MCF 10A (cell line): ENCODE data around the gene ISM2. TPM values are rescaled to one million over a fixed set of nuclear protein-coding genes. Genes with fewer than 3 reads are reported as not detected.

ENCODE experiments used
- BruUV-seq: library from RNA; stranded (reverse); fragments of 400-500 nt; replicated peaks from 2 replicates; lab custom pipeline; 2021; lab: Mats Ljungman, UMichigan
- CTCF ChIA-PET: fragments of 300-600 bp; sonication (Branson Sonifier 250); formaldehyde crosslinking; extraction: SDS; loops from one replicate; lab custom pipeline; 2021; ENCODE audit warnings: antibody characterized with exemption, inconsistent platforms; lab: Yijun Ruan, JAX
- POLR2A ChIA-PET: fragments of 300-600, 350-650 bp; sonication (Branson Sonifier 250); formaldehyde crosslinking; extraction: SDS; loops from one replicate; lab custom pipeline; 2020; ENCODE audit warnings: antibody characterized with exemption, inconsistent platforms; lab: Yijun Ruan, JAX
- DNase-seq: peaks from one replicate; pipeline ENCODE4 v3.0.0-alpha.2; 2018; ENCODE audit not compliant: unreplicated experiment
- H3K27ac Mint-ChIP-seq: one replicate; pipeline ENCODE4 v1.8.0; 2022; ENCODE audit warnings: mild to moderate bottlenecking, low read depth, mixed read lengths; ENCODE audit not compliant: unreplicated experiment
- H3K27me3 Mint-ChIP-seq: one replicate; pipeline ENCODE4 v1.8.0; 2022; ENCODE audit warnings: mixed read lengths; ENCODE audit not compliant: insufficient read depth, unreplicated experiment
- H3K36me3 Mint-ChIP-seq: one replicate; pipeline ENCODE4 v1.8.0; 2022; ENCODE audit warnings: mild to moderate bottlenecking, moderate library complexity, mixed read lengths; ENCODE audit not compliant: insufficient read depth, unreplicated experiment
- H3K4me1 Mint-ChIP-seq: one replicate; pipeline ENCODE4 v1.8.0; 2022; ENCODE audit warnings: mixed read lengths; ENCODE audit not compliant: insufficient read depth, unreplicated experiment
- H3K4me3 Mint-ChIP-seq: one replicate; pipeline ENCODE4 v1.8.0; 2022; ENCODE audit warnings: mild to moderate bottlenecking, moderate library complexity, mixed read lengths; ENCODE audit not compliant: unreplicated experiment
- H3K9me3 Mint-ChIP-seq: one replicate; pipeline ENCODE4 v1.8.0; 2022; ENCODE audit warnings: mixed read lengths; ENCODE audit not compliant: unreplicated experiment
- intact Hi-C: fragments of 100-400 bp; cut with micrococcal nuclease; formaldehyde crosslinking; loops from 2 replicates; pipeline ENCODE4 v1.14.1; 2022
- total RNA-seq: library from RNA; stranded (reverse); gene quantifications from 2 replicates; pipeline ENCODE4 v1.2.3, GENCODE V29; 2022
- TF ChIP-seq, protein P1 (sequence below): fragments of 200-600 bp; IDR thresholded peaks from one replicate; pipeline ENCODE4 v1.8.0; 2022; ENCODE audit warnings: antibody characterized with exemption, mild to moderate bottlenecking; ENCODE audit not compliant: unreplicated experiment

Gene ISM2
- total RNA-seq, 1 experiment from 2014 or later, result not detected

DNA sequence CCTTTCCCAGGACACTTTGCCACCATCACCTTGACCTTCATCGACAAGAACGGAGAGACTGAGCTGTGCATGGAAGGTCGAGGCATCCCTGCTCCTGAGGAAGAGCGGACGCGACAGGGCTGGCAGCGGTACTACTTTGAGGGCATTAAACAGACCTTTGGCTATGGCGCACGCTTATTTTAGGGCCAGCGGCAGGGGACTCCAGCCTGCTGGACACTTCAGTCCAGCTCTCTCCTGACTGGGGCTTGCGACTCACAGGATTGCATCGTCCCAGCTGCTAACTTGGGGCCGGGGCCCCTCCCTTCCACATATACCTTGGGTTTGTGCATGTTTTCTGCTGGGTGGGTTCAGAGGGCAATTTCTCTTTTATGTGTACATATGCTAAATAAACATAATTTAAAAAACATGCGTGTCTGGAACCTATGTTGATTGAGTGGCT lies 29.5 kb downstream of the ISM2 start:
- Mint-ChIP-seq H3K36me3 (peaks cover 69% of the 10 kb centered on the region), H3K27ac (no peak overlapping the region), H3K27me3 (peaks cover 3% of the 10 kb centered on the region)

DNA sequence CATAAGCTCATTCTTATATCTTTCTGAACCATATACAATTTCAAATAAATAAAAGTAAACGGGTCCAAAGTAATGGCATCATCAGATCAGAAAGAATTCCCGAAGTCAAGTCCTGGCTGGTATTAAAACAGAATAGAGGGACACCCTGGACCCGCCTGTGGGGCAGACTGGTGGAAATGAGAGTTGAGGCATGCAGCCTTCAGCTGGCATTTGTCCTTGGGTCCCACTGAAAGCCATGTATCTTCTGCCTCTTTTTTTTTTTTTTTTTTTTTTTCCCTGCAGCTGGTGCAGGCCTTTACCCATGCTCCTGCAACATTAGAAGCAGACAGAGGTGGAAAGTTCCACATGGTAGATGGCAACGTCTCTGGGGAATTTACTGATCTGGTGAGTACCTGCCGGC lies 30.8 kb downstream of the ISM2 start:
- intact Hi-C loops, result no loop called here

More for the DNA sequence above, 29.5 kb downstream of the ISM2 start:
- TF ChIP-seq, protein P1, sequence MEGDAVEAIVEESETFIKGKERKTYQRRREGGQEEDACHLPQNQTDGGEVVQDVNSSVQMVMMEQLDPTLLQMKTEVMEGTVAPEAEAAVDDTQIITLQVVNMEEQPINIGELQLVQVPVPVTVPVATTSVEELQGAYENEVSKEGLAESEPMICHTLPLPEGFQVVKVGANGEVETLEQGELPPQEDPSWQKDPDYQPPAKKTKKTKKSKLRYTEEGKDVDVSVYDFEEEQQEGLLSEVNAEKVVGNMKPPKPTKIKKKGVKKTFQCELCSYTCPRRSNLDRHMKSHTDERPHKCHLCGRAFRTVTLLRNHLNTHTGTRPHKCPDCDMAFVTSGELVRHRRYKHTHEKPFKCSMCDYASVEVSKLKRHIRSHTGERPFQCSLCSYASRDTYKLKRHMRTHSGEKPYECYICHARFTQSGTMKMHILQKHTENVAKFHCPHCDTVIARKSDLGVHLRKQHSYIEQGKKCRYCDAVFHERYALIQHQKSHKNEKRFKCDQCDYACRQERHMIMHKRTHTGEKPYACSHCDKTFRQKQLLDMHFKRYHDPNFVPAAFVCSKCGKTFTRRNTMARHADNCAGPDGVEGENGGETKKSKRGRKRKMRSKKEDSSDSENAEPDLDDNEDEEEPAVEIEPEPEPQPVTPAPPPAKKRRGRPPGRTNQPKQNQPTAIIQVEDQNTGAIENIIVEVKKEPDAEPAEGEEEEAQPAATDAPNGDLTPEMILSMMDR, result no peak
- CTCF ChIA-PET, result interaction anchor here (1.2 kb wide), 1 partner anchor 49 kb away, joined by 3 read pairs; no protein-coding TSS in a partner anchor
- no TSS peak for BruUV-seq
- POLR2A ChIA-PET, result interaction anchor here (1.0 kb wide), 1 partner anchor 69 kb away, joined by 3 read pairs; no protein-coding TSS in a partner anchor
- intact Hi-C loops, result no loop called here
- H3K4me1 Mint-ChIP-seq, result no peaks in the 10 kb centered on the region
- no peak overlapping the region for H3K4me3 Mint-ChIP-seq
- DNase-seq, result no peak
- H3K9me3 Mint-ChIP-seq, result no peaks in the 10 kb centered on the region

DNA sequence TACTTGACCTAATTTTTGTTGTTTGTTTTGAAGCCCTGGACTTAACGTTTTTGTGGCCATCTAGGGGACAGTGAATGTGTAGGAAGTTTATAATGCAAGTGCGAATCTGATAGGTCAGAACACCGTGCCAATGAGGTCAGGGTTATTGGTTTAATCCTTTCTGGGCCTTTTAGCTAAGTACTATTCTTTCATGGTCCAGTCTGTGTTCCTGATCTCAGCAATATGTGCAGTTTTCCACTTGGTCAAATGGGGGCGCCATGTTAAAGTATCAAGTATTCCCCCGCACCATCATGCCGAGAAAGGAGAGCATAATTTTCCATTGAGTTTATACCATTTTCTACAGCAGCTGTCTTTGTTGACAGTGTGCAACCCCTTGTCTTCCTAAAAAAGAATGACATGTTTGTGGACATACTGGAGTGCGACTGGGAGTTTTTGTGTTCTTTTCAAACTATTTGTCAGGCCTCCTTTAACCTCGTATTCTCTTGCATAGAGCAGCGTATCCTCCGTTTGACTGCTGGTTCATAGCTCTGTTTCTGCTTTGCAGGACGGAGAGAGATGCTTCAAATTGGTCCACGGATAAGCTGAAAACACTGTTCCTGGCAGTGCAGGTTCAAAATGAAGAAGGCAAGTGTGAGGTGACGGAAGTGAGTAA lies 39.4 kb downstream of the ISM2 start:
- DNase-seq, result peak; percentile 78
- POLR2A ChIA-PET, result interaction anchor here (0.5 to 3.4 kb wide), 20 partner anchors 8 to 565 kb away, joined by 3 to 29 read pairs (median 4); partner anchors contain the start of genes ALKBH1, GSTZ1, POMT2 and SAMD15
- TF ChIP-seq, protein P1, result peak; percentile 55
- Mint-ChIP-seq H3K27ac (peak overlapping the region; percentile 95), H3K4me1 (peaks cover 14% of the 10 kb centered on the region), H3K27me3 (no peaks in the 10 kb centered on the region), H3K4me3 (peak overlapping the region; percentile 96), H3K9me3 (no peaks in the 10 kb centered on the region), H3K36me3 (peaks cover 54% of the 10 kb centered on the region)
- no TSS peak for BruUV-seq
- CTCF ChIA-PET, result interaction anchor here (0.5 to 6.2 kb wide), 33 partner anchors 8 to 417 kb away, joined by 3 to 74 read pairs (median 4); partner anchors contain the start of genes ALKBH1 and SLIRP
- intact Hi-C loops, result loop anchor here (1.0 to 5.0 kb wide), 5 partner anchors 92 to 307 kb away; partner anchors contain the start of genes GSTZ1 and POMT2

More for the DNA sequence above, 30.8 kb downstream of the ISM2 start:
- peaks cover 81% of the 10 kb centered on the region for H3K36me3 Mint-ChIP-seq
- no peaks in the 10 kb centered on the region for H3K9me3 Mint-ChIP-seq
- DNase-seq, result no peak
- H3K4me1 Mint-ChIP-seq, result no peaks in the 10 kb centered on the region
- TF ChIP-seq, protein P1, result no peak
- CTCF ChIA-PET, result interaction anchor here (0.6 to 1.8 kb wide), 2 partner anchors 9 to 13 kb away, joined by 4 to 10 read pairs; no protein-coding TSS in a partner anchor
- H3K27me3 Mint-ChIP-seq, result no peaks in the 10 kb centered on the region
- no peak overlapping the region for H3K27ac Mint-ChIP-seq
- no TSS peak for BruUV-seq
- POLR2A ChIA-PET, result interaction anchor here (2.1 kb wide), 1 partner anchor 9 kb away, joined by 5 read pairs; no protein-coding TSS in a partner anchor
- H3K4me3 Mint-ChIP-seq, result no peak overlapping the region
